ENCODE data around the gene PNO1.

Gene PNO1

DNA sequence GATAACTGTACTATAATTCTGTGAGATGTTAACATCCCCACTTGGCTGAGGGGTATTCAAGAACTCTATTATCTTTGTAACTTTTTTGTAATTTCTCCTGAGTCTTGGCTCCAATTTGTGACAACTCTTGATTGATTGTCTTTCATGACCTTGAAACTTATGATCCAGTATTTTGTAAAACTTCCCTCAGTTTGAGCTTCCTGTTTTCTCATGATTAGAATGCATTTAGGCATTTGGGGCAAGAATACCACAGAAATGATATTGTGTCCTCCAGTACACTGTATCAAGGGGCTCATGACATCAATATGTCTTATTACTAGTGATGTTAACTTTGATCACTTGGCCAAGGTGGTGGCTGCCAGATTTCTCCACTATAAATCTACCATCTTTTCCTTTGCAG is 37.4 kb downstream of the PNO1 start:
- no peak for DNase-seq (ENCODE audit: low spot score)

GRCh38 chr2:68196120-68196716 is 38.5 kb downstream of the PNO1 start:
- DNase-seq (ENCODE audit: low spot score) = peak; percentile 53

GRCh38 chr2:68200157-68200787 is 42.6 kb downstream of the PNO1 start:
- no peak for DNase-seq (ENCODE audit: low spot score)

GRCh38 chr2:68203587-68203986 is 45.9 kb downstream of the PNO1 start:
- peak; percentile 25 for DNase-seq (ENCODE audit: low spot score)

DNA sequence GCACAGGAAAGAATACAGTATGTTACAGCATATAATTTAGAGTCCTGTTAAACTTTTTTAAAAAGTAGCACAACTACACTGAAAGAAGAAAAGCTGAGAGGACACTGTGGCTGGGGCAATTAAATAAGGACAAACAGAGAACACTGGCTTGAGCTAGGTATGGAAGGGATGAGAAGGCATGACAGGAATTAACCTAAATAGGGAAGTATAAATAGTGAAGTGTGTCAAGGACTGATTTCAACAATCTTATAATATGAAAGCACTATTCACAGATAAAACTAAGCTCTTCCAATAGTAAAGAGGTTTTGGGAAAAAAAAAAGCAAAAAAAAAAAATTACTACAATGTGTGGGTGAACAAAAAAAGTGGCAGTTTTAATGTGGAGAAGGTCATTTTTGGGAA is 49.1 kb downstream of the PNO1 start:
- DNase-seq (ENCODE audit: low spot score) = no peak

- DNase-seq (ENCODE audit: low spot score) = no peak
Observed at GRCh38 chr2:68214381-68214780, 56.7 kb downstream of the PNO1 start.

DNA sequence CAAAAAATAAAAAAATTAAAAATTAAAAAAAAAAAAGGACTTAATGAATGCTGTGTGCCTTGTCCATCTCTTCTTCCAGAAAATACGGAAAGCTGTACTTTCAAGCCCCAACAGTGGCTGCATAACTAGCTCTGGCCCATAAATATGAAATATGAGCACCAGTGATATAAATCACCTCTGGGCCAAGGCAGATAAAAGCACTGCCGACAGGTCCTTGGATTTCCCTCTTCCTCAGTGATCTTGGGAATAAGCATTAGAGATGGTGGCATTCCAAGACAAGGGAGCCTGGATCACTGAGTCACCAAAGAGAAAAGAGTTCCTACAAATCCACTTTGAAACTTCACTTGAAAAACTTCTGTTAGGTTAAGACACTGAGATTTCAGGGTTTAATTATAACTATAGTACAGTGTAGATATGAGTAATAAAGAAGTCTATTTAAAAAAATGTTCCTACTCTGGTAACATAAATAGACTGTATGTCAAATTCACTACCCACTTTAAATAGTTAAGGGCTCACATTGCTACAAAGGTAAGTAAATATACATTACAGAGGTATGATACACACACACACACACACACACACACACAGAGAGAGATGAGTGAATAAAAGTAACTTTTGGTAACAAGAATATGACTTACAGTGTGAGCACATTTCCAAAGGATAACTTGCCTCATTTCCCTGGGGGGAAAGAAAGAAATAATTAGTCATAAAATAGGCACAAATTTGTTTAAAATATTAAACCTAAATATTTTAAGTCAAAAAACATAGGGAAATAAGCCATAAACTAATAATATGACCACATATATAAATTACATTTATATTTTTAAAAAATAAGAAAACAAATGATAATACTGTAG is 59.0 kb downstream of the PNO1 start:
- no peak for DNase-seq (ENCODE audit: low spot score)

- no peak for DNase-seq (ENCODE audit: low spot score)
Observed at GRCh38 chr2:68217729-68218128, 60.0 kb downstream of the PNO1 start.

GRCh38 chr2:68218343-68218901 is 60.7 kb downstream of the PNO1 start:
- no peak for DNase-seq (ENCODE audit: low spot score)

GRCh38 chr2:68222287-68222686 is 64.6 kb downstream of the PNO1 start:
- DNase-seq (ENCODE audit: low spot score) = no peak

DNA sequence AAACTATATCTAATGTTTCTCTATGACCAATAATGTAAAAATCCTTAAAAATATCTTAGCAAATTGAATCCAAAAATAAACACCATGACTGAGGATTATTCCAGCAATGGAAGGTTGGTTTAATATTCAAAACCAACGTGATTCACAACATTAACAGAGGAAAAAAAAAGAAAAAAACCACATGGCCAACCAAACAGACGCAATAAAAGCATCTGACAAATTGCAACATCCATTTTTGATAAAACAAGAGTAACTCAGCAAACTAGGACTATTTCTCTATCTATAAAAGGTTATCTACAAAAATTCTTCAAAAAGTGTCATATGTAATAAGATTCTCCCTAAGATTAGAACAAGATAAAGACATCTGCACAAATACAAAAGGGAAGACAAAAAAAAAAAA is 65.7 kb downstream of the PNO1 start:
- DNase-seq (ENCODE audit: low spot score) = no peak

DNA sequence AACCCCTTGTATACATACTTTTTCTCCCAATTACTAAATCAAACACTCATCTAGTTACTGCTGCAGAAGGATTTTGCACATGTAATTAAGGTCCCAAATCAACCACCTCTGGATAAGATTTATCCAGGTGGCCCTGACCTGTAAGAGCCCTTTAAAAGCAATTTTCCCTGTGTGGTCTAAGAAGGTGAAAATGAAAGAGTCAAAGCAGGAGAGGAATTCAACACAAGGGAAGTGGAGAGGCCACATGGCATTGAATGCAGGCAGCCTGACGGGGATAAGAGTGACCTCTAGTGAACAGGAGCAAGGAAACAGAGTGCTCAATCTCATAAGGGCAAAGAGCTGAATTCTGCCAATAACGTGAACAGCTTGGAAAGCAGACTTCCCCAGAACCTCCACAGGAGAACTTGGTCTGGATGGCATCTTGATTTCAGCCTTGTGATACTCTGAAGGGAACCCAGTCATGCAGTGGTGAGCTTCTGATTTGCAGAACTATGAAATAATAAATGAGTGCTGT is 67.5 kb downstream of the PNO1 start:
- DNase-seq (ENCODE audit: low spot score) = peak; percentile 33

Data from CD4-positive, alpha-beta T cell treated with Interleukin-15 for 4 hours (primary cell).